Large intestine (tissue), 3 donors: ENCODE measurements around the gene DCN. TPM values are rescaled to one million over a fixed set of nuclear protein-coding genes. Genes with fewer than 3 reads are reported as not detected.
"Not testable (repeated sequence)": the region's sequence is repeated elsewhere in the genome, so short reads cannot be mapped to it uniquely, and the experiment has no call there.

ENCODE experiments used
- DNase-seq, 2 donors: peaks; one replicate each; pipeline versions ENCODE4 v3.0.0 to v3.0.0-alpha.2; 2013
- H3K27ac ChIP-seq: one replicate; pipeline ENCODE4 v1.5.1; 2013; ENCODE audit warnings: low read length
- H3K27me3 ChIP-seq: 2 replicates; pipeline ENCODE4 v1.6.1; 2013; ENCODE audit warnings: low read length; ENCODE audit not compliant: control insufficient read depth, insufficient read depth
- H3K36me3 ChIP-seq: 2 replicates; pipeline ENCODE4 v1.6.1; 2013; ENCODE audit warnings: low read length; ENCODE audit not compliant: control insufficient read depth, insufficient read depth
- H3K4me1 ChIP-seq: one replicate; pipeline ENCODE4 v1.6.1; 2013; ENCODE audit warnings: low read length; ENCODE audit not compliant: control insufficient read depth, insufficient read depth
- H3K4me3 ChIP-seq: one replicate; pipeline ENCODE4 v1.5.1; 2013; ENCODE audit warnings: low read length
- H3K9me3 ChIP-seq: one replicate; pipeline ENCODE4 v1.6.1; 2013; ENCODE audit warnings: mild to moderate bottlenecking, low read depth, low read length, moderate library complexity; ENCODE audit not compliant: control insufficient read depth
- WGBS: methylation state at CpG from one replicate; pipeline ENCODE4 v1.1.5; 2013; ENCODE audit warnings: low lambda C conversion rate; ENCODE audit not compliant: insufficient coverage; 5-methylcytosine and 5-hydroxymethylcytosine counted together
- polyA plus RNA-seq: library from polyadenylated mRNA; unstranded; fragments of 120-200 nt; gene quantifications from one replicate; pipeline ENCODE4 v1.2.1, GENCODE V29; 2013

DCN gene
- polyA plus RNA-seq, 1 donor = 568 TPM

GRCh38 chr12:91215940-91216454 lies 33.4 kb upstream of the DCN start:
- no peaks in the 10 kb centered on the region for H3K36me3 ChIP-seq
- no peaks in the 10 kb centered on the region for H3K9me3 ChIP-seq
- WGBS = 100% methylated on average over 1 of the region's 3 CpGs
- H3K4me1 ChIP-seq = no peaks in the 10 kb centered on the region
- H3K27ac ChIP-seq = no peak overlapping the region
- DNase-seq = no peak
- H3K27me3 ChIP-seq = no peaks in the 10 kb centered on the region
- H3K4me3 ChIP-seq = no peak overlapping the region

DNA sequence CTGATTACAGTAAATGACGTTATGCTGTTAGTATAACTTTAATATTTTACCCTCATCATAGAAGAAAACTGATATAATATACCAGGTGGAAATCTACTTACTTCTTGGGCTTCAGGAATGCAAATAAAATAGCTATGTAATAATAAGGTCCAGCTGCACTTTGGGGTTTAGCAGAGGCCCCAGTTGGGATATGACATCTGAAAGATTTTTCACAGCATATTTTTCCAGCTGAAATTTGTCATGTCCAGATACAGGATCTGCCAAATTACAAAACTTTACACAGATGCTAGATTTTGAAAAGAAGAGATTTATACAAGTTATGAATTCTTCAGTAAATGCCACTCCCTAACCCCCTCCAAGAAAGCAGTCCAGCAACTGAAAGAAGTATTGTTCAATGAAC lies 29.2 kb upstream of the DCN start:
- Histone ChIP-seq H3K4me1 (no peaks in the 10 kb centered on the region), H3K9me3 (no peaks in the 10 kb centered on the region), H3K4me3 (no peak overlapping the region), H3K27ac (no peak overlapping the region), H3K27me3 (no peaks in the 10 kb centered on the region), H3K36me3 (no peaks in the 10 kb centered on the region)
- no peak for DNase-seq
- 40% methylated on average over 1 of the region's 1 CpG for WGBS

GRCh38 chr12:91210618-91211017 lies 28.0 kb upstream of the DCN start:
- Histone ChIP-seq H3K27me3 (no peaks in the 10 kb centered on the region), H3K36me3 (no peaks in the 10 kb centered on the region), H3K4me1 (no peaks in the 10 kb centered on the region), H3K4me3 (no peak overlapping the region), H3K27ac (no peak overlapping the region), H3K9me3 (no peaks in the 10 kb centered on the region)
- WGBS = no CpG with 5 or more reads among the region's 2 CpGs
- DNase-seq = no peak

DNA sequence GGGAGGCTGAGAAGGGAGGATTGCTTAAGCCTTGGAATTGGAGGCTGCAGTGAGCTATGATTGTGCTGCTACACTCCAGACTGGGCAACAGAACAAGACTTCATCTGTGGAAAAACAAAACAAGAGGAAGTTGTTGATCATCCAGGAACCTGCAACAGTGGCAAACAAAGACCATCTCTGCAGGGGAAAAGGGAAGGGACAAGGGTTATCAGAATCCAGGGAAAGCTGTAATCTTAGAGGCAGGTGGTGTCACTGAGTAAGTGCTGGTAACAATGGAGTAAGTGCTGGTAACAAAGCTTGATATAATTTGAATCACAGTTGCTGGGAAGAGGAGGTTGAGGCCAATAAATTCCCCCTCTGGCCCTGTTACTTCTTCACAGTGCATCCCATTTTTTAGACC lies 27.5 kb upstream of the DCN start:
- Histone ChIP-seq H3K27me3 (no peaks in the 10 kb centered on the region), H3K4me1 (no peaks in the 10 kb centered on the region), H3K4me3 (no peak overlapping the region), H3K27ac (no peak overlapping the region), H3K36me3 (no peaks in the 10 kb centered on the region), H3K9me3 (no peaks in the 10 kb centered on the region)
- no peak for DNase-seq

- H3K4me3 ChIP-seq, H3K36me3 ChIP-seq, DNase-seq, H3K27ac ChIP-seq, H3K27me3 ChIP-seq, H3K9me3 ChIP-seq, H3K4me1 ChIP-seq: not testable (repeated sequence)
Observed at GRCh38 chr12:91207301-91207700, 24.7 kb upstream of the DCN start.

- DNase-seq = no peak
- H3K4me1 ChIP-seq = no peaks in the 10 kb centered on the region
- H3K36me3 ChIP-seq = no peaks in the 10 kb centered on the region
- H3K9me3 ChIP-seq = no peaks in the 10 kb centered on the region
- no peak overlapping the region for H3K4me3 ChIP-seq
- no peak overlapping the region for H3K27ac ChIP-seq
- no CpG with 5 or more reads among the region's 1 CpG for WGBS
- no peaks in the 10 kb centered on the region for H3K27me3 ChIP-seq
Observed at GRCh38 chr12:91205811-91206210, 23.2 kb upstream of the DCN start.

- Histone ChIP-seq H3K4me1 (no peaks in the 10 kb centered on the region), H3K9me3 (no peaks in the 10 kb centered on the region), H3K27ac (no peak overlapping the region), H3K36me3 (no peaks in the 10 kb centered on the region), H3K4me3 (no peak overlapping the region), H3K27me3 (no peaks in the 10 kb centered on the region)
- DNase-seq = no peak
- 80% methylated on average over 1 of the region's 4 CpGs for WGBS
Observed at GRCh38 chr12:91204421-91204820, 21.8 kb upstream of the DCN start.

- no peaks in the 10 kb centered on the region for H3K27me3 ChIP-seq
- no peak overlapping the region for H3K27ac ChIP-seq
- H3K4me3 ChIP-seq = no peak overlapping the region
- no peaks in the 10 kb centered on the region for H3K4me1 ChIP-seq
- no peaks in the 10 kb centered on the region for H3K36me3 ChIP-seq
- no peak for DNase-seq
- 63% methylated on average over 3 of the region's 3 CpGs for WGBS
- no peaks in the 10 kb centered on the region for H3K9me3 ChIP-seq
Observed at GRCh38 chr12:91203610-91204009, 21.0 kb upstream of the DCN start.

DNA sequence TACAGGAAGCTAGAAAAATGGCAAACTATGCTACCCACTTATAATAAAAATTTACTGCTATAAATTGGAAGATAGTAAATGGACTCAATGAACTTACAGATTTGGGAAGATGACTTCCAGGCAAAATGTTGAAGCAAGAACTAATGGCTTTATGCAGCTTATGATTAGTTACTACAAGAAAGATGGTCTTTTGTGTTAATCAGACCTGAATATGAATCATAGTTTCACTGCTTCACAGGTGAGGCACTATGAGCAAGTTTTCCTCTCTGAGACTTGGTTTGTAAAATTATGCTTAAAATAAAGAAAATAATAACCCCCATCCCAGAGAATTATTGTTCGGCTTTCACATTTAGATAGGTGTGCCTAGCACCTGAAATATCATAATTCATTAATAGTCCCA lies 19.8 kb upstream of the DCN start:
- H3K9me3 ChIP-seq = no peaks in the 10 kb centered on the region
- H3K4me1 ChIP-seq = no peaks in the 10 kb centered on the region
- no CpG with 5 or more reads among the region's 1 CpG for WGBS
- H3K36me3 ChIP-seq = no peaks in the 10 kb centered on the region
- H3K27ac ChIP-seq = no peak overlapping the region
- H3K4me3 ChIP-seq = no peak overlapping the region
- no peaks in the 10 kb centered on the region for H3K27me3 ChIP-seq
- DNase-seq = no peak

DNA sequence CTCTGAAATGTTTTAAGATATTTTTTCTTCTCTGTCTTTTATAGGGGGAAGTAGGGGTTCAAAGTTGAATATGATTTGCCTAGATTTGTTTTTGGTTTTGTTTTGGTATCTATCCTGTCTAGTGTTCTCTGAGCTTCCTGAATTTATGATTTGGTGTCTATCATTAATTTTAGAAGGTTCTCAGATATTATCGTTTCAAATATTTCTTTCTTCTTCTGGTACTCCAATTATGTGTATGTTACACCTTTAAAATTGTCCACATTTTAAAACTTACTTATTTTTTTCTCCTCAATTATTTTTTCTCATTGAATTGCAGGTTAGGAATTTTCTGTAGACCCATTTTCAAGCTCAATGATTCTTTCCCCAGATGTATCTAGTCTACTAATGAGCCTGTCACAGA lies 13.8 kb upstream of the DCN start:
- no peak for DNase-seq
- no peaks in the 10 kb centered on the region for H3K27me3 ChIP-seq
- peaks cover 13% of the 10 kb centered on the region for H3K9me3 ChIP-seq
- no peaks in the 10 kb centered on the region for H3K36me3 ChIP-seq
- no peak overlapping the region for H3K27ac ChIP-seq
- H3K4me1 ChIP-seq = no peaks in the 10 kb centered on the region
- no peak overlapping the region for H3K4me3 ChIP-seq
- WGBS = 100% methylated on average over 1 of the region's 1 CpG

DNA sequence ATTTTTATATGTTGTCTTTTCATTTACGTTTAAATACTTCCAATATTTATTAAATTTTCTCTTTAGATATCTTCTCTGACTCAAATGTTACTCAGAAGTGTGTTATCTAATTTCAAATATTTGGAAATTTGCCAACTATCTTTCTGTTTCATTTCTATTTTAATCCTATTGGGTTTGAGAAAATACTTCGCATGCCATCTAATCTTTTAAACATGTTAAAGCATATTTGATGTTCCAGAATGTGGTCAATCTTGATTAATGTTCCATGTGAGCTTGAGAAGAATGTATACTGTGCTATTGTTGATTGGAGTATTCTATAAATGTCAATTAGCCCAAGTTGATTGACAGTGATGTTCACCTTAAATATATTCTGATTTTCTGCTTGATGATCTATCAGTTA lies 11.9 kb upstream of the DCN start:
- 89% methylated on average over 1 of the region's 2 CpGs for WGBS
- no peak for DNase-seq
- peaks cover 13% of the 10 kb centered on the region for H3K9me3 ChIP-seq
- no peak overlapping the region for H3K27ac ChIP-seq
- H3K4me1 ChIP-seq = no peaks in the 10 kb centered on the region
- H3K27me3 ChIP-seq = no peaks in the 10 kb centered on the region
- no peaks in the 10 kb centered on the region for H3K36me3 ChIP-seq
- no peak overlapping the region for H3K4me3 ChIP-seq
